AG08395 (cell line): ENCODE measurements around the gene BICDL1.

Experiments
- DNase-seq: peaks from one replicate; pipeline ENCODE4 v3.0.0; 2012; ENCODE audit warnings: mixed read lengths, low spot score

BICDL1 gene

DNA sequence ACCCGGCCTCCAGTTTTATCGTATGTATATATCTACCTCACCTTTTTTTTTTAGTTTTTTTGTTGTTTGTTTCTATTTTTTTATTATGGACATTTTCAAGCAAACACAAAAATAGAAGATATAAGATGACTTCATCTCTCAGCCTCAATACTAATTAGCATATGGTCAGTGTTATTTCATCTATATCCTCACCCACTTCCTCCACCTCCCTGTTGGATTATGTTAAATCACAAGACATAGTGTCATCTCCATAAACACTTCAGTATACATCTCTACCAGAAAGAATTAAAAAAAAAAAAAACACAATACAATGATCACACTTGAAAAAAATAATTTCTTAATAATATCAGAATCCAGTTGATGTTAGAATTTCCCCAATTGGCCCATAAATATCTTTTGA is 92.6 kb downstream of the BICDL1 start:
- no peak for DNase-seq

DNA sequence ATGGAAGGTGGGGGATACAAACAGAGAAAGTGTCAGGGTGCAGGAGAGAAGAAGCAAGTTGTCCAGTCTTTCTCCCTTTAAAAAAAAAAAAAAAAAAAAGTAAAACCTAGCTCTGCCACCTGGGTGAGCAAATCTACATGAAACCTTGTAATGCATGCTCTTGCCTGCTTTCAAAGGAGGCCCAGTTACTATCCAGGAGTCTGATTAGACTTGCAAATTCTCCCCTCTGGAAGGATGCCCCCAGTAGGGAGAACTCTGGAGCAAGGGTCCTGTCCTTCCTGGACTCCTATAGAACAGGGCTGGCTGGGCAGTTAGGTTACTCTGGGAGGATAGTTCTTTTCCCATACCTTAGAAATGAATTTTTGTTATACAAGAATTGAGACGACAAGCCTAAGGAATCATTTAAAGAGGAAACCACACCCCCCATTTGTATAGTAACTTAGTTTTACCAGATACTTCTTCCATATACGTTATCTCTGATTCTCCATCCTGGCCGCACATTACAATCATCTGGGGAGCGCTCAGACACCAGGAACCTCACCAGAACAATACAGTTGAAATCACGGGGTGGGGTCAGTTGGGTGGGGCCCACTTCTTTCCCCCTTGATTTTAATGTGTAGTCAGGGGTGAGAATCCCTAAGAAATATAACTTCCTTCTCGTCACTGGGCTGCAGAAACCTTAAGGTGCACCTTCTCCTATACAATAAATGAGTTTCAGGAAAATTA is 97.0 kb downstream of the BICDL1 start:
- DNase-seq = no peak

DNA sequence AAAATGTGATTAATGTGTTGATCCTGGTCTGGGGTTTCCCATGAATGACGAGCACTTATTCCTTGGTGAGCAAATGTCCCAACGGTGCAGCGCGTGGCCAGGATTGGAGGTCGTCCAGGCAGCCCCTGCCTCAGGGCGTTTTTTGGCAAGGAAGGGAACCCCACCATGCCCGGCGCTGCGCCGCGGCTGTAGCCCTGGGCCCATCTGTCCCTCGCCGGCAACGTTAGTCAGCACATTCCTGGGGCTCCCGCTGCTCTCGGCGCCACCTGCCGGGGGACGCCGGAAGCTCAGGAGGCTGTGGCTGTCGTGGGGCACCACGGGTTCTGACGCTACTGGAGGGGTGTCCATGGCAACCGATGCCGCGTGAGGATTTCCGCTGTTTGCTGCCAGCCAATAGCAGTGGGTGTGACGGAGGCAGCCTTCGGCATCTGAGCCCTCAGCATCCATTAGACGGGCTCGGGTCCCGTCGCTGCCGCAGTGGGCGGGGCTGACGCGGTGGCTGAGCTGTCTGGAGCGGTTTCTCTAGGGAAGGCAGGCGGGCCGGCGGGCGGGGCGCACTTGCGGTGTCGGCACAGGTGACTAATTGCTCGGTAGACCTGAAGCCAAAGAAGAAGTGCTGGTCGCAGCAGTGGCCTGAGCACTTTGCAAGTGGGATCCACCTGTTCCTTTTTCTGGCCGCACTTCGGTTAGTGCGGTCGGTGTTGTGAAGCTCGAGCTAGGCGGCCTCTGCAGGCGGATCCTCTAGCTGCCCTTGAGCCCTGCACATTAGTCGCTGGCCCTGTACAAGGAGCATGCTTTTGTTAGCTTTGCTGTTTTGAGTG is 98.0 kb downstream of the BICDL1 start:
- DNase-seq = peak; percentile 100

DNA sequence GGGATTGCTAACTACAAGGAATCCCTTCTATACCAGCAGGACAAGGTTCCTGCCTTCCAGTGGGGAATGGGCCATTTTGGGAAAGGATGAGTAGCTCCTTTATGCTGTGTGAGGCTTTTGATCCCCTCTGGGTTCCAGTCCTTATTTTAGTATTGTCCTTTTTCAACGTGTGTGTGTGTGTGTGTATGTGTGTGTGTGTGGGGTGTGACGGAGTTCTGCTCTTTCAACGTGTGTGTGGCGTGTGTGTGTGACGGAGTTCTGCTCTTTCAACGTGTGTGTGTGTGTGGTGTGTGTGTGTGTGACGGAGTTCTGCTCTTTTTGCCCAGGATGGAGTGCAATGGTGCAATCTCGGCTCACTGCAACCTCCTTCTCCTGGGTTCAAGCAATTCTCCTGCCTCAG is 100.1 kb downstream of the BICDL1 start:
- DNase-seq = no peak

DNA sequence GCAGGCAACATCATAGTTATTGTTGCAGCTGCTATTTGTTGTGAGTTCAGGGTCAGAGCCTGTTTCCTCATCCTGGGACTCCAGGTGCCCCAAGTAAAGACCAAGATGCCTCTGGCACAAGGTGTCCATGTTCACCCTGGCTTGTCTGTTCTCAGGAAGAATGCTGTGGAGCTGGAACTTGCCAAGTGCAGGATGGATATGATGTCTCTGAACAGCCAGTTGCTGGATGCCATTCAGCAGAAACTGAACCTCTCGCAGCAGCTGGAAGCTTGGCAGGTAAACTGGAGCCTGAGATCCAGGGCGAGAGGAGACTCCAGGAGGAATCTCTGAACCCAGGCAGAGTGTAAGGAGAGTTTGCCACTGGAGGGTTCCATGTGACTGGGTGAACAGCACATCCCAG is 100.8 kb downstream of the BICDL1 start:
- no peak for DNase-seq

DNA sequence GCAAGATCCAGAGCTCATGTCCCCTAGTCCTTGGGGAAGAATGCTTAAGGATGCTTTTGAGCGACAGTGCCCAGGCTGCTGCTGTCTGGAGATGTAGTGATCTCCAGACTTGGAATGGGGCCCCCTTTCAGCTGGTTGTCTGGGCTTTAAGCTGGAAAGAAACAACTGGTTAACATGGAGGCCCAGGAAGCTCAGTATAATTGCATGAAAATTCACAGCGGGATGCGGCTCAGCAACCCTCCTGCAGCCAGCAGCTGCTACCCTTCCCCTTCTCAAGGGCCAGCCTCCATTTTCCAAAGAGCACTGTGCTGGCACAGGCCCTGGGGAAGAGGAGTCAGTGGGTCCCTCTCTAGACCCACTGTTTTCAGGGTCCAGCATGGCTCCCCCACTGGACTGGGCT is 101.2 kb downstream of the BICDL1 start:
- no peak for DNase-seq

DNA sequence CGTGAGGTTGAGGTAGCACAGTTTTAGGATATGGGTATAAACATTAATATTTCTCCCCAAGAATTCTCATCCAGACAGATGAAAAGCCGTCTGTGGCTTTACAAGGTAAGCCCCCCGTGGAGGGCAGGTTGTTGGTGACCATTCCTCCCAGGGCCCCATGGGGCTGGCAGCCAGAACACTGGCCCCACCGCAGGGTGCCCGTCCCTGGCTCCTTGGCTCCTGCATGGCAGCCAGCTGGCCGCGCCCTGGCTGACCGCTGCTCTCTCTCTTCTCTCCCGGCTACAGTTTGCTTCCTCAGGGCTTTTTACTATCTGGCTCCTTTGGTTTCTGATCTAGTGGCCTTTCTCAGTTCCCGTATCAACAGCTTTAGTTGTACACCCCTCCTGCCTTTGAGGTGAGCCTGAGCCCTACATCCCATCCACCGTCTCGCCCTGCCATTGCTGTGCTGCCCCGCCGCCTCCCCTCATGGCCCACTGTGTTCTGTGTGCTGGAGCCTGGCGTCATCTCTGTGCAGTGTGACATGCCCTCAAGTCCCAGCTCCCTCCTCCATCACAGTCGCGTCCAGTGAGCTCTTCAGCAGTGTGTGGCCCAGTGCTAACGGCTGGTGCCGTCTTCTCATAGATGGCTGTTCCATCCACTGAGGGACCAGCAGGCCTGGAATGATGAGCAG is 101.7 kb downstream of the BICDL1 start:
- DNase-seq = no peak

DNA sequence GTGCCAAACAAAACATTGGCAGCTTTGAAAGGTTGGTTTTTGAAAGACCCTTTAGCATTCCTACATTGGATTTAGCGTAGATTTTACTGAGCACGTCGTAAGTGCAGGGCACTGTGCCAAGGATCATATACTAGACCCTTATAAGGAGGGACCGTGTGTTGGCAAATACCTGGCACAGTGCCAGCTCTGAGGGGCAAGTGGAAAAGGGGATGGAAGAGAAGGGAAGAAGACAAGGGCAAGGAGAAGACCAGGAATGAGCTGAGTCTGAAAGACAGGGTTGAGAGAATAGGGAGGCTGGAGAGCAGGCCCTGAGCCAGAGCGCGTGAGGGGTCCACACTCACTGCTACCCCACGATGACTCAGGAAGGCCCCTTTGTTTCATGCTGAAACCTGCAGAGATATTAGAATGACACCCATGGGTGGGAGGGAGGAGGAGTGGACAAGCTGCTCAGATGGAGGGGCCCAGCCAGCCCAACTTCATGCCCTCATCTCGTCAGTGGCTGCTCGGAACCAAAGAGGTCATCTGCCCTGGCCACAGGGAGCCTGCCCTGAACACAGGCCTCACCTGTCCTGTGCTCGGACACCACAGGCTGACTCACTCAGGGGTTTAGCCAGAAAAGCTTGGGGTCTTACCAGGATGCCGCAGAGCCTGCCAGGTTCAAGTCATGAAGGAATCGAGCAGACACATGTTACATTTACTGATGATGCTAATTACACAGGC is 102.5 kb downstream of the BICDL1 start:
- DNase-seq = no peak

DNA sequence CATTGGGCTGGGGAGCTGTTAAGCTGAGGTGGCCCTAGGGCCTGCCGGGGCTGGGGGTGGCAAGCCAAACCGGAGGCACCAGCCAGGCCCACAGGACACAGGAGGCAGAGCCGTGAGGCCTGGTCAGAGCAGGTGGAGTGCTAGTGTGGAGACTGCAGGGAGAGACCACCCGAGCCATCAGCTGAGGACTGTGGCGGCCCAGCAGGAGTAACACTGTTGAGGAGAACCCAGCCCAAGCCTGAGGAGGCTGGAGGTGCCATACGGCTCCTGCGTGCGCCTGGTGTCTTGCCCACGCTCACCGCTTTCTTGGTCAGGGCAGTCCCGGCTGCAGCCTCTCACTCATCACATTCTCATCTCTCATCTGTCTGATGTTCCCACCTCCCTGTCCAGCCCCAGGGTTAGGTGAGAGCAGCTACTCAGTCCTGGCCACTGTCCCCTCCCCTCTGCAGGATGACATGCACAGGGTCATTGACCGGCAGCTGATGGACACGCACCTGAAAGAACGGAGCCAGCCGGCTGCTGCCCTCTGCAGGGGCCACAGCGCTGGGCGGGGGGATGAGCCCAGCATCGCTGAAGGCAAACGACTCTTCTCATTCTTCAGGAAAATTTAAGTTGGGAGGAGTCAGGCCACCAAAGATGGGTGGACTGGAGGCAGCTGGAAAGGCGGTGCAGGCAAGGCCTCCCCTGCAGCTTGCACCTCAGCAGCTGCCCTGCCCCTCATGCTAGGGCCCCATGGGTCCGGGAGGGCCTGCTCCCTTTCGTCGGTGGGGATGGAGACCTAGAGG is 103.7 kb downstream of the BICDL1 start:
- DNase-seq = no peak

DNA sequence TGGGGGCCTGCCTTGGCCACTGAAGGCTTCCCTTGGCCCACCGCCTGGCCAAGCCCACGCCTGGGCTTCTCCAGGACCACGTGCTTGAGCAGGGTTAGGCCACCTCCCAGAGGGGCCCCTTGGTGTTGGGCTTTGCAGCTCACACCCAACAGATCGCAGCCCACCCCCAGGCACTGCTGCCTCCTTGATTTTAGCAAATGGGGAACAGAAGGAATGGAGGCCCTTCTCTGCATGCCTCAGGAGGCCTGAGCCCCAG is 104.2 kb downstream of the BICDL1 start:
- no peak for DNase-seq

DNA sequence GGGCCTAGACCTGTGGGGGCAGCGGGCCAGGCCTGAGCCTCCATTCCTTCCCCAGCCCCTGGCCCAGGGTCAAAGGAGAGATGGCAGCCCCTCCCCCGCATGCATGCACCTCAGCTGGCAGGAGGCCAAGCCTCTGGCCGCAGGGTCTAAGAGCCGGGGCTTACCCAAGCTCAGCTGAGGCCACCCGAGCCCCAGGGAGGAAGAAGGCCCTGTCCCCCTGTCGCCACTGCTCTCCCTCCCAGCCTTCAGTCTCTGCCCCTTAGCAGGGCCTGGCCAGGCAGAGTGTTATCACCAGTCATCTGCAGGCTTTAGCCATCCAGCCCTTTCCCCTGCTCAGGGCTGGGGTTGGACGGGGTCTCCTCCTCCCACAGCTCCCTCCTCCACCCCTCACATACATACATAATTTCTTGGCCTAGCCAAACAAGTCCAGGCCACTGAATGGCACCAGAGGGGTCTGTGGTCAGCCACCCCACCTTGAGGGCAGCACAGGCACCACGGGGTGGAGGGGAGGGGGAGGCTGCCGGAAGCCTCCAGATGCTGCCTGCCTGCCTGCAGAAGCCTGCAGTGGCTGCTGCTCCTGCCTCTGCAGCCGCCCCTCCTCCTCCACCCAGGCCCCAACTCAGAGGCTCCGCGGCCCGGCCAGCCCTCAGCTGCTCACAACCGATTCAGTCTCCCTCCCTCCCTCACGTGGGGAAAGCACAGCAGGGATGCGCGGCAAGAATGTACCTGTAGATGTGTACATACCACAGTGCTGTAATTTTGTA is 104.7 kb downstream of the BICDL1 start:
- DNase-seq = no peak

DNA sequence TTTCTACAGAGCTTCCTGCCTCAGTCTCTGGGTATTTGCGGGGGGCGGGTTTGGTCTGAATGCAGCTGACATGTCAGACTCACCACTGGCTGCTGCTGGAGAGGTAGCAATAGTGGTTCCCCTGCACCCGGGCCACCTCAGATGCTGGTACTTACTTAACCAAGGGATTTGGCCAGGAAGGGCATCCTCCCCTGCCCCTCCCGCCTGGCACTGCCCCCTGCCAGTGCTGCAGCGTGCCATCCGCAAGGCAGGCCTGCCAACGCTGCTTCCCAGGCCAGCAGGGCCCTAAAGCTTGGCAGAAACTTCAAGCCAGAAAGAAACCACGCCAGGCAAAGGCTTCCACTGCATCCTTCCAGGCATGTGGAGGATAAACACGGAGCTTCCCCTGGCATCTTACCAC is 105.4 kb downstream of the BICDL1 start:
- DNase-seq = no peak

DNA sequence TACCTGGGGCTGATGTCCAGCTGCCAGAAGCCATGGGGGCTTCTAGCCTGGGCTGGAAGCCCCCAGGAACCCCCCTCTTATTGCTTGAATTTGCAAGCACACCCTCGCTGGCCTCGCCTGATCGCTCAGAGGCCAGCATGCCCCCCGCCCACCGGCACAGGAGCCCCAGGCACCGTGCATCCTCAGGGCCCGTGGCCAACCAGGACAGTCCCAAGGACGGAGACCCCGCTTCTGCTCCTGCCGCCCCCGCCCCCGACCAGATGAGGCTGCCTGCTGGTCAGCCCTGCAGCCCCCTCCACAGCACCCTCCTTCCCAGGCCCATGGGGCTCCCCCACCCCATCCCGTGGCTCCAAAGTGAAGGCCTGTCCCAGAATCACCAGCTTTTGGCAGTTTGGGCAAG is 106.3 kb downstream of the BICDL1 start:
- DNase-seq = no peak

DNA sequence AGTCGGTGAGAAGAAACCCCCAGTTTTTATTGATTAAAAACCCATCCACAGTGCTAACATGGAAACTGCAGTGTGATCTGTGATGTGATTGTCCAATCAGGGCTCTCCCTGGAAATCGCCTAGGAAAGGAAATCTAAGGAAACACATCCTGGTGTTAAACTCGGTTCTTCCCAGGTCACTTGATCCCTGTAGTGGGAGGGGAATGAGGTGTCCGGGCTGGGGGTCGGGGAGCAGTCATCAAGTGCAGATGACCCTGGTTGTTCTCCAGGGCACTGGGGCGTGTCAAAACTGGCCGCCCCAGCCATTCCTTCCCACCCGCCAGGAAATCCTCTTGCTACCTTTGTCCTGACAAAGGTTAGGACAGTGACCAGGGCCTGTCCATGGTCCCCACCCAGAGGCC is 106.7 kb downstream of the BICDL1 start:
- DNase-seq = no peak

DNA sequence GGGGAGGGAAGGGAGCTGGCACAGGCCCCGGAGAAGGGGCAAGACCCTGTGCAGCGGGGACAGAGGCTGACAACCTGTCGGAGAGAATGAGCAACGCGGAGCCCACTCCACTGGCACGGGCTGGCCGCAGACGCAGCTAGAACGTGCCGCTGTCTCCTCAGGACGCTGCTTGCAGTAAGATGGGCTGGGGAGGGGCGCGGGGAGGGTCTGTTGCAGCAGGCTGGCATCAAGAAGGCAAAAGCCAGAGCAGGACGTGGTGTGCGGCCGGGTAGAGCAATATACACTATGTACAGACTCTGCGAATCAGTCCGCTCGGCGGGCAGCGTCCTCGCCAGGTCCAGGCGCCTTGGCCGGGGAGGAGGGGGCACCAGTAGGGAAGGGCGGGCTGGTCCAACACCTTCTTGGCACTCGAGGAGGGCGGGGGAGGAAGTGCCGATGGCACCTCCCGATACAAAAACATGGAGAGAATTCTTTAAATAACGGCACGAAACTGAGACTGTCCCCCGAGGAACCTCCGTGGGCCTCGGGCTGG is 107.7 kb downstream of the BICDL1 start:
- DNase-seq = no peak

DNA sequence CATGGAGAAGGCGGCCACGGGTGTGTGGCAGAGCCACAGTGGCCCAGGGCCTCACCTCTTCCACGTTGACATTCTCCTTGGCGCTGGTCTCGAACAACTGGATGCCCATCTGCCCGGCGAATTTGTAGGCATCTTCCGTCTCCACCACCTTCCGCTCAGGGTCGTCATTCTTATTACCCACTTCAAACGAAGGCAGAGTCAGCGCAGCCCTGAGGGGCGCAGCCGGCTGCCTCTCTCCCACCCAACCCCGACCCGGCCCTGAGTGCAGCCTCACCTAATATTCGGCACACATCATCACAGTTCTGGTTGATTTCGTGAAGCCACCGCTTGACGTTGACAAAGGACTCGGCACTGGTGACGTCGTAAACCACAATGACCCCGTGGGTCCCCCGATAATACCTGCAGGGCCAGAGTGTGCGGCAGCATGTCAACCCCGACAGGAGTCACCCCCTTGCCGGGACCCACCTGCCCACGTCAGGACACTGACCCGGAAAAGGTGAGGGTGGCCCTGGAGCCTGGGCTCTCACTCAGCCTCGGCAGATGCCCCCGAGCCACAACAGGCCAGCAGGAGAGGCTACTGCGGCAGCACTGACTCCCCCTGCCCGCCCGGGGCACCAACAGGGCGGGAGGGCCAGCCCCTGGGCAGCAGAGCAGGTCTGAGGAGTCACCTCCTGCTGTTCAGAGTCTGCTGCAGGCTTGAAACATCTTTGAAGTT is 109.9 kb downstream of the BICDL1 start:
- DNase-seq = no peak

DNA sequence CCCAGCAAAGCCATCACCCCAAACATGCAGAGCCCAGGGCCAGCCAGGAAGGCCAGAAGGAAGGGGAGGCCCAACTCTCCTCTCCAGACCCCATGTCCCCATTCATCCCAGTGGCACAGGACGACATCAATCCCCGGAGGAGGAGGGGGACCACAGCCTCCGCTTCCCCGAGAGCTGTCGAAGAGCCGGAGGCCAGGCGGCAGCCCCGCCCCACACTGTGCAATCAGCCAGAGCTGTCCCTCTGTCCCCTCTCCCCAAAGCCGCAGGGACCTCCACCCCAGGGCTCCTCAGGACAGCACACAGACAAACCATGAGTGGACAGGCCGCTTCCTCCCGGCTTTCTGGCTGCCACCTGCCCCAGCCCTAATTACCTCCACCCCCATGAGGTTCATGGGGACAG is 110.7 kb downstream of the BICDL1 start:
- no peak for DNase-seq

DNA sequence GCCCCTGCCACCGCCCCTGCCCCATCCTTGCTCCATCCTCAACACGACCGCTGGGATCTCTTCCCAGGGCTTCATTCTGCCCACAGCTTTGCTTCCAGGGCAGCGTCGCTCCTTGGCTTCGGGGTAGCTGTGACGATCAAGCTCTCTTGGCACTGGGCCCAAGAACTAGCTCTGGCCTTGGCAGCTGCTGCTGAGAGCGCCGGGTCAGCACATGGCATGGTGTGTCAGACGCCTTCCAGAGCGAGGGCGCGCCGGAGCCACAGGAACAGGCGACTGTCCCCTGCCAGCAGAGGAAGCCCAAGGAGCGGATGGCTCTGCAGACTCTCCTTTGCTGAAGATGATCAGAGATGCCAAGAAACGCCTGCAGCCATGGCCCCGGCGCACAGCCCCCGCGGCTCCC is 111.6 kb downstream of the BICDL1 start:
- DNase-seq = peak; percentile 60

DNA sequence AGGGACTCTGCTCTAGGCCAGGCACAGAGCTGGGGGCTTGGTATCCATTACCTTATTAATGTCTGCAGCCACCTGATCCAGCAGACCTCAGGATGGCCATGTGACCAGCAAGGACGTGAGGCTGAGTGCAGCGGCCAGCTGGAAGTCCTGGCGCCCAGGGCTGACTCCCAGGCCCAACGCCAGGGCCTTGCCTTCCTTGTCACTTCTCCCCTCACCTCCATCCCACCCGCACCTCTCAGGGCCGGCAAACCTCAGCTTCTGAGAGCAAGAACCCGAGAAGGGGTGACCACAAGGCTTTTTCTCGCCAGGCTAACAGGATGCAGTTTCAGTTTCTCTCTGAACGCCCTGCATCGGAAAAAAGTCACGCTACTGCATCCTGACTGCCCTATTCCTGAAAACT is 112.1 kb downstream of the BICDL1 start:
- DNase-seq = no peak

DNA sequence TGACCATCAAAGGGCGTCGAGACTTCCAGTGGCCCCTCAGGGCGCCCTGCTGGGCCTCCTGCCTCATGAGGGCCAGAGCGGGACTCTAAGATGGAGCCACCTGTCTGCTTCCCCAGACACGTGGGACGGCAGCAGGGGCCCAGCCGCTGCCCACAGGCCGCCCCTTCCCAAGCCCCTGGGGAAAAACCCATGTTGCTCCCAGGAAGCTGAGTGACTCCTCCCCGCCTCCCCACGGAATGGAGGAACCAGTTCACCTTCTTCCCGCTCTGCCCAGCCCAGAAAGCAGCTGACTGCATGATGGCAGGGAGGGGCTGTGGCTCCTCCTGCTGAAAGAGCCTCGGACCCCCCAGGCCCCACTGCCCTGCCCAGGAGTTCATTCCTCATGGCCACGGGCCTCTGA is 112.6 kb downstream of the BICDL1 start:
- no peak for DNase-seq
